Measurements from ENCODE around the gene RASGEF1C.

RASGEF1C gene

DNA sequence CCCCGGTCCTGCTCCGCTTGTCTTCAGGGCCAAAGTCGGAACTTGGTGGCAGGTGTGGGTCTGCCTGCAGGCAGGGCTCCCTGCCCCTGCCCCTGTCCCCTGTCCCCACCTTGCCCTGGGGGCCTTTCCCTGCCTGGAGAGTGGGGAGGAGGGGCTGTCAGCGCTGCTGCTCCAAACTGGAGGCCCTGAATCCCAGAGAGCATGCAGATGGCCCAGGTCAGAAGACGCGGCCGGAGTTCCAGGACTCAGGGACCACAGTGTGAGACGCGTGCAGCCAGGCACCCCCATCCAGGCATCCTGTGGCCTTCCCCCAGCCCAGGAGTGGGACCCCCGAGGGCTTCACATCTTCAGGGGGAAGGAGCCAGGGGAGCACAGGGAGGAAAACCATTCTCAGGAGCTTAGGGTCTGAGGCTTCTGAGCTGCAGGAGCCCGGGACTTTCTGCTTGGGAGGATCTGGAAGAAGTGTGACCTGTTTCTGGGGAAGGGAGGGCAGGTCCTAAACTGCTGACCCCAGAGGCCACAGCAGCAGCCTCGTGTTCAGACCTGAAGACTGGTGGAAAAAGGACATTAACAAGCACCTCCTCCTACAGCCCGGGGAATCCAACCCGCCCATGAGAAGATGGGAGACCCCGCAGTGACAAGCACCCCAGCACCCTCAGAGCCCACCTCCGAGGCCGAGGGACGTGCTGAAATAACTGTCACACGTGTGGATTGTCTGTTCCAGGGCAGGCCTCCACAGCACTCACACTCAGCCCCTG, 38.0 kb downstream of the RASGEF1C start:
- DNase-seq, result peak in 2 of 42 donors; percentile 42 to 43
- intact Hi-C loops (cut with DNase I), result loop anchor here (10.0 kb wide), 1 partner anchor 46 kb away; no protein-coding TSS in a partner anchor

DNA sequence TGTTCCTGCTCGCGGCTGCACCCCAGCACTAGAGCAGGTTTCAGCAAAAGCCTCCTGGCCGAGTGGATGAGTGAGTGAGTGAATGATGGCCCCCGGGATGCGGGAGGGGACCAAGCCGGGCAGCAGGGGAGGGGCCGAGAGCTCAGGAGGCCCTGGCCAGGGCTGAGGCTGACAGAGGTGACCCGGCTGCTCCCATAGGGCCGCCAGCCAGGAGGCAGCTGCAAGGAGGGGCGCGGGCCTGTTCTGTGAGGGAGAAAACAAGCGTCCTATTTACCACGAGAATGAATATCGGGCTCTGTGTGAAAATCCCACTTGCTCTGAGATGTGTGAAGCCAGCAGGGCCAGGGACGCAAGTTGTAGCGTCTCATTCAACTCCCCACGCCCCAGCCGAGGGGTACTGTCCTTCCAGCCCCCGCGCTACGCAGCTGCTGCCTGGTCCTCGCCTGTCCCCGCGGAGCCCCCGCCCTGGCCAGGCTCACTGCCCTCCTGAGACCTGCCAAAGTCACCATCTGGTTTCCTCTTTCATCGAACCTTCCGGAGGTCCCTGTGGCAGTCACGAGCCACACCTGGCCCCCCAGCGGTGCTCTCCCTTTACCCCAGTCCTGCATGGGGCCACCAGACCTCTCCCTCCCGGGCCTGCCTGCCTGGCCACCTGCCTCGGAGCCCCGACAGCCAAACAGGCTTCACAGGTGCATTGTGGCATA, 38.8 kb downstream of the RASGEF1C start:
- intact Hi-C loops (cut with DNase I), result loop anchor here (10.0 kb wide), 1 partner anchor 45 kb away; no protein-coding TSS in a partner anchor
- peak; percentile 75 to 94 (median 88) for DNase-seq

DNA sequence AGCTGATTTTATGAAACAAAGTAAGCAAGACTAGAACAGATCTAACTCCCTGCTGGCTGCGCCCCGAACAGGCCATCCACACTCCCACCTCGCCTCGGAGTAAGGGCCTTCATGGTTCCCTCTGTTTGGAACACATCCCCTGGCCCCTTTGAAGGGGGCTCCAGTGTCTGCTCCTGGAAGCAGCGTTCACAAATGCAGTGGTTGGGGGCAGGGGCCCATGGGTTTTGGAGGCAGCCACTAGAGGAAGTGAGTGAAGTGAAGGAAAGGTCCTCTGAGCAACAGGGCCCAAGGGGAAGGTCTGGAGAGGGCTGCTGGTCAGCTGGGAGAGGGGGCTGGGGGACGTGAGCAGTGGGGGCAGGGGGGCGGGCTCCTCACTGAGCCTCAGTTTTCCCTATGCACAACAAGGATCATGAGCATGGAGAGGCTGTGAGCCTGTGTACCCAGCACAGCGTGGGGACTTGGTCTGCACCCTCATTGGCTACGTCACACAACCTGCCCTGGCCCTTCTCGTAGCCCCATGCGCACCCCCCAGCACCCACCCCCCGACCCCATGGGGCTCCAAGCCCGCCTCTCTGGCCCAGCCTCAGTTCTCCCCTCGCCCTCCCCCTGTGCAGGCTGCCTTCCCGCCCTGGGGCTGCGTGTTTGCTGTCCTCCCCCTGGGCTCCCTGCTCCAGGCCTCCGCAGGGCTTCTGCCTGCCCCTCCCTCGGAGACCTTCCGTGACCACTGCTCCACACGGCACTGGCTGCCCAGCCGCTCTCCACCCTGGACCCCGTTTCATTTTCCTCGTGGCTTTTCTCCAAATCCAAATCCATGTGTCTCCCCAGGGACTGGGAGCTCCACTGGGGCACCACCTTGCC, 39.5 kb downstream of the RASGEF1C start:
- intact Hi-C loops (cut with DNase I), result loop anchor here (10.0 kb wide), 1 partner anchor 45 kb away; no protein-coding TSS in a partner anchor
- peak in 2 of 42 donors; percentile 28 to 42 for DNase-seq

DNA sequence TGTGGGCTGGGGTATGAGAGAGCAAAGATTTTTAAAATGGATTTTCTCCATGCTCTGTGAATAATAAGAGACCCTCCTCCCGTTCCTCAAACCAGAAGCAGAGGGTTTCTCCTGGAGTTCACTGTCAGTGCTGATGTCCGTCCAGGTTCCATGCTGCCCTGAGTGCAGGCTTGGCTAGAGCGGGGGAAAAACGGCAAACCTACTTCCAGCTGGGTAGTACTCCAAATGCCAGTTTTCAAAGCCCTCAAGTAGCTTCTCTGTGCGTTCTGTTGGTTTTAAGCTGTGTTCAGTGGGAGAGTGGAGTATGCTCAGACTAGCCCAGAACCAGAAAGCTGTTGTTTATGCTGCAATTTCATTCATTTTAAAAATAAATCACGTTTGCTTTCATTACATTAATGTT, 40.3 kb downstream of the RASGEF1C start:
- no peak for DNase-seq
- intact Hi-C loops (cut with DNase I), result no loop called here

DNA sequence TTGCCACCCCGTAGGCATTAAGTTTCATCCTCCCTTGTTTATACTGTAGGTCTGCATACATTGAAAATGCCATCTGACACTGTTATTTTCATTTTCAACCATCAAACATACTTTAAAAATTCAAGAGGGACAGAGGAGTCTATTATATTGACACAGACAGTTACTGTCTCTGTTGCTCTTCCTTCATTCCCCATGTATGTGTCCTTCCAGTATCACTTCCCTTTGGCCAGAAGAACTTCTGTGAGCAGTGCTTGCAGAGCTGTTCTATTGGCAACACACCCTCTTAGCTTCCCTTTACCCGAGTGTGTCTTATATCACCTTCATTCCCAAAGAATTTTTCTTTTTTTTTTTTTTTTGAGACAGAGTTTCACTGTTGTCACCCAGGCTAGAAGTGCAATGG, 42.8 kb downstream of the RASGEF1C start:
- DNase-seq, result no peak
- intact Hi-C loops (cut with DNase I), result no loop called here

DNA sequence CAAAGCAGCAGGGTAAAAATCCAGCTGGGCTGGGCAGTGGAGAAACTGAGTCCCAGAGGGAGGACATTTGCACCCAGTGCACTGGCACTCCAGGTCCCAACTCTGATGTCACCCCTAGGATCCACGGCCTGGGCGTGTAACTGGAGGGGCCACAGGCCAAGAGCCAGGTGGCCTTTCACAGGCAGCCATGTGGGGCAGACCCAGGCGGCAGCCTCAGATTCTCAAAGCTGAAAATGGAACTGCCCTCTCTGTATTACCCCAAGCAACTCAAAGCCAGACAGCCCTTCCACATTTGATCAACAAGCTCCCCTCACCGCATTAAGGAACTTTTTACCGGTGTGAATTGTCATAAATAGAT, 46.7 kb downstream of the RASGEF1C start:
- DNase-seq, result no peak
- intact Hi-C loops (cut with DNase I), result no loop called here

DNA sequence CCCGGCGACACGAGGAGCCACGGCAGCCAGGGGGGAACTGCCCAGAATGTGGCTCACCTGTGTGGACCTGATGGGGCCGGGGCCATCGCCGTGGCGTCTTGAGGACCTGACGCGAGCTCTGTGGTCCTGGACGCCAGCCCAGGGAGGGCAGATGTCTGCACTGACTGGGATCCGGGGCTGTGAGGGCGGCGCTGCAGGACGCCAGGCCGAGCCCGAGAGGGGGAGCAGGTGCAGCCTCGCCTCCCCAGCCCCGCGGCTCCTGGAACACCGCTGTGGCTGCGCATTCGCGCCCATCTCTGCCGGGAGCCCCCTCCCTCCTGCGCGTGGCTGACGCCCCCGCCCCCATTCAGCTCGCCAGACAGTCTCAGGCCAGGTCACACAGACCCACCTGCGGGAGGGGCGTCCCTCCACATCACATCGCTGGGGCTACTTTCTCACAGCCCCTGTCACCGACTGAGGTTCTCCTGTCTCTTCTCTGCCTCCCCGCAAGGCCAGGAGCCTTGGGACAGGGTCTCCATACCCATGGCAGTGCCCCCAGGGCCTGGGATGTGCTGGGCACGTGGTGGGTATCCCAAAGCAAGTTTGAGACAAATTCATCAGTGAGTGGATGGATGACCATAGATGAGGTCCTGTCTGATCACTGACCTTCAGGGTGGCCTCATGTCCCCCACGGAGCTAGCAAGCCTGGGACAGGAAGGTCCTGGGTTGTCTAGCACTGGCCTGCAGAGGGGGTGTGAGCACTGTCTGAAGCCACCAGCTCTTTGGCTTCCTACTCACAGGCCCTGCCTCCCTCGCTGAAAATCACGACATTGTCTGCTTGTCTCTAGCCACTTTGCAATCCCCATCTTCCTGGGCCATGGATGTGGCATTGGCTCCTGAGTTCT, 47.3 kb downstream of the RASGEF1C start:
- peak in 39 of 42 donors; percentile 47 to 86 (median 69) for DNase-seq
- intact Hi-C loops (cut with DNase I), result no loop called here

DNA sequence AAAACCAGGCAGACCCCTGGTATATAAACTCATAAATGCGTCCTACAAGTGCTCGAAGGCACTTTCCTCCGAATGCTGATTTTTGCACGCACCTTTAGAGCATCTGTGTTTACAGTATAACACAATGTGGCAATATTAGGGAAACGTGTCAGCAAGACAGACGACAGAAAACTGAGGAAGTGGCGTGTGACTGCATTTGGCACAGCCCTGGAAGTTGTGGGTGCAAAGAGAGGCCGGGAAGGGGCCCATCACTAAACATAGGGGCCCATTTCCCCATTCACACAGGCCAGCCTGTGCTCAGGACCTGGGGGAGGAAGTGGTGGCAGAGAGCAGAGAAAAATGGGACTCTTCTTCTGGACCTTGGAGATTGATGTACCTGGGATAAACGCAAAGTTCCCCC, 48.2 kb downstream of the RASGEF1C start:
- intact Hi-C loops (cut with DNase I), result no loop called here
- DNase-seq, result peak in 6 of 42 donors; percentile 33 to 52 (median 42)

DNA sequence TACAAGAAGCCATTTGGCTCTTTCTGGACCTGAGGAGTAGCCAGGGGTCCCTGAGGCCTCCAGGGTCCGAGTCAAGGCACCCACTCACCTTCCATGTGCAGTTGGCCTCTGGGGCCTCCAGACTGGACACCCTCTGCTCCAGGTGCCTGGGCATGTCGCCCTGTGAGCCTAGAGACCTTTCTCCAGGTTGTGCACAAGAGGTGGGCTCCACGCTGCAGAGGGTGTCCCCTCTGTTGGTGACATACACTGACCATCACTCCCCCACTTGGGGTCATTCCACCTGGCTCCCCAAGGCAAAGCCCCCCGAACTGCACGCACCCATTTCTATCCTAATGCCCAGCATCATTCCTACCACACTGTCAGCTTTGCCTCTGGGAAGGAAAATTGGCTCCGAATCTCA, 48.8 kb downstream of the RASGEF1C start:
- DNase-seq, result peak in 2 of 42 donors; percentile 5 to 23

DNA sequence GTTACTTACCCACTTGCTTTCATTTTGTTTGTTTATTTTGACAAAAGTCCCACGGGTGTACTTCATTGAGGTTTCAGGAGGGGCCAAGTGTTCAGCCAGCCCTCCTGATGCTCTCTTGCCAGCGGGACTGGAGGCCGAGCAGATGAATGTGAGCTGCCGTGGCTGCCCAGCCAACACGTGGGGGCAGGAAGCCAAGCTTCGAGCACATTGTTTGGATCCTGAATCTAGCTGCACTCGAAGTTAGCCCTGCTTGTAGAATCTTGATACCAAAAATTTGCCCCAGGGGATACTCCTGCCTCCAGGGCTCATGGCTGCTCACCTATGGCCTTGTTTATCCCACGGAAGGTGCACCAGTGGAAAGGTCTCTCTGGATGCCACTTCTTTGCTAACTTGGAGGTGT, 49.3 kb downstream of the RASGEF1C start:
- peak in 3 of 42 donors; percentile 9 to 41 (median 35) for DNase-seq
- intact Hi-C loops (cut with DNase I), result no loop called here

More for the DNA sequence above, 48.8 kb downstream of the RASGEF1C start:
- intact Hi-C loops (cut with DNase I), result no loop called here

DNA sequence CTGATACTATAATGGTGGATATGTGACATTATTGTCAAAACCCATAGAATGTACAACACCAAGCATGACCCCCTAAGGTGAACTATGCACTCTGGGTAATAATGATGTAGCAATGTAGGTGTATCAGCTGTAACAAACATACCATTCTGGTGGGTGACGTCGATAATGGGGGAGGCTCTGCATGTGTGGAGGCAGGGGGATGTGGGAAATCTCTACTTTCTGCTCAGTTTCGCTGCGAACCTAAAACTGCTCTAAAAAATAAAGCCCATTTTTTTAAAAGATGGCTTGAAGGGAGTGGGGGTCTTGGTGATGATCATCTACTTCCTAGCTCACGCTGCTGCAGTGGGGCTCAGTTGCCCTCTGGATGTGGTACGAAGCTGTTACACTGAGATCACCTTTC, 51.1 kb downstream of the RASGEF1C start:
- peak in 1 of 42 donors; percentile 19 for DNase-seq
- intact Hi-C loops (cut with DNase I), result no loop called here

DNA sequence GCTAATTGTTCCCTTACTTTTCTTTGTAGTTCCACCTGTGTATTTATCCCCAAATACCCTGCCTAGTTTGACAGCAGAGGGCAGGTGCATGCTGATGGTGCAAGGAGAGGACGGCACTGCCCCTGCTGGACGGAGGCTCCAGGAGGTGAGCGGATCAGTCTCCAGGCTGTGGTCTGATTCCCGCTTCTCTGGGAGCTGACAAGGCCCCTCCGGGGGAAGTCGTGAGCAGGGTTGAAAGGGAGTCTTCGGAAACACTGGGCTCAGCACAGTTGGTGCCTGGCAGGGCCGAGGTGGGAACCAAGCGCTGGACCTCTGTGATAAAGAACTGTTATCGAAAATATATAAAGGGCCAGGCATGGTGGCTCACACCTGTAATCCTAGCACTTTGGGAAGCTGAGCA, 52.9 kb downstream of the RASGEF1C start:
- DNase-seq, result peak in 9 of 42 donors; percentile 3 to 36 (median 7)
- intact Hi-C loops (cut with DNase I), result no loop called here

DNA sequence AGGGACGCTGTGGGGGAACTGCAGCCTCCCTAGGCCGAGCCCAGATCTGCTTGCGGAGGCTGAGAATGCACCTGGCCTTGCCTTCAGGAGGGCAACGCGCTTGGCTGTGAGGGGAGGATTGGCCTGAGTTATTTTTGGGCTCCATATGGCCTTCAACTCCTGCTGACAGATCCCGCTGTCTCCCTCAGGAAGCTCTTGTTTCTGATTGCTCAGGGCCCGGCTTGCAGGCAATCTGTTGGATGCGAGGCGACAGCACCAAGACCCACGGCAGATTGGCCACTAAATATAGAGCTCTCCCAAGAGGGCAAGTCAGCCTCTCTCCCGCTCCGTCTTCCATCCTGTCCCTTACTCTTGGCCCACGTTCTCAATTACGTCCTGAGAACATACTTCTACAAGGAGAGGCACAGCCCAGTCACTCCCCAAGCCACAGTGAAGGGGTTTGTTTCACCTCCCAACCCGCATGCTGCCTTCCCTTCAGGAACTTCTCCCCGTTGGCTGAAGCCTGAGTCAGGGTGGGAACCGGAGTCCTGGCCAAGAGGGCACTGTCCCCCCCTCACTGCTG, 53.6 kb downstream of the RASGEF1C start:
- DNase-seq, result peak in 15 of 42 donors; percentile 3 to 37 (median 9)
- intact Hi-C loops (cut with DNase I), result no loop called here

DNA sequence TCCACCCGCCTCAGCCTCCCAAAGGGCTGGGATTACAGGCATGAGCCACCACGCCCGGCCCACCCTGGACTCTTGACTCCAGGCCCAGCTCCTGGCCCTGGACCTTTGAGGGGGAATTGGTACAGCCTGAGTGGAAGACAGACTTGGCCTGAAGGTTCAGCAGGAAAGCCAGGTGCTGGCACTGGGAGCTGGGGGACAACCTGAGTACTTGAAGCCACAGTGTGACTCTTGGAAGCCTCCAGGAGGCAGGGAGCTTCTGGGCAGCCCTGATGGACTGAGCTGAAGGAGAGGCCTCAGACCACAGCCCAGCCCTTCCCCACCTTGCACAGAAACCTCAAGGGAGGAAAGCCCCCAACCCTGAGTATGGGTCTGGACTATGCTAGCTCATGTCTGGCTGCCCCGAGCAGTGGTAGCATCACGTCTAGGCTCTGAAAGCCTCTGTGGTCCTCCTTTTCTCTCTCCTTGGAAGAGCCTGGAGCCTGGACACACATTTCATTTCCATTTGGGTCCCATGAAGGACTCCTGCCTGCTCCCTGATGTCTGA, 54.1 kb downstream of the RASGEF1C start:
- intact Hi-C loops (cut with DNase I), result no loop called here
- peak in 8 of 42 donors; percentile 4 to 32 (median 10) for DNase-seq

DNA sequence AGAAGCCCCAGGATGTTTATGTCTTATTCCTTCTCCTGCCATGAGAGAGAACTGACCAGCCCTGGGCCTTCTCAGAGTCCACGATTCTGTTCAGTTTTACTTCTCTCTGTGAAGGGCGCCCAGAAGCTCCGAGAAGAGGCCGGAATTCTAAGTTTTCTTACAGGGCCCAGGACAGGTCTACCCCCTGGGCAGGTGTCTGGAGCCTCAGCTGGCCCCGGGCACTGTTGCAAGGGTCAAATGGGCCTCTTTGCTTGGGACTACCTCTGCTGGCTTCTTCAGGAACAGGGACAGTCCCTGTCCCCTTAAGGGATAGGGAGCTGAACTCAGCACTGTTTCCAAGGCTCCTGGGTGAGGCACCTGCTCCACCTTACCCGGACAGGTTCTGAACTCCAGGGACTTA, 55.0 kb downstream of the RASGEF1C start:
- intact Hi-C loops (cut with DNase I), result no loop called here
- peak in 2 of 42 donors; percentile 5 to 17 for DNase-seq

DNA sequence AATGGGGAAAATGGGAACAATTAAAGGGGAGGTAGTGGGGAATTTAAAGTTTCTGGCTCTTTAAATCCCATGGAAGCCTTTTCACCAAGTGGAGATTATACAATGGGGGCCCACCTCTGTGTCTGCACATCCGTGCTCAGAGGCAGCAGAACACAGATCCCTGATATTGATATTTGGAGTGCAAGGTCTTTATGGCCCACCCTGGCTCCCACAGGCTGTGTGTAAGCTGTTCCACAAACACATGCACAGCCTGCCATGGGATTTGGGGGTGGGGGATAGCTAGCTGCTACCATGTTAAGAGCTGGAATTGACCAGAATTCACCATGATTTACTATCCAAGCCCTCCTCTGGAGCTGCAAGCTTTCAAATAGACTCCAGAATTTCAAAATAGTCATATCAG, 55.9 kb downstream of the RASGEF1C start:
- intact Hi-C loops (cut with DNase I), result no loop called here
- peak in 2 of 42 donors; percentile 6 to 26 for DNase-seq

DNA sequence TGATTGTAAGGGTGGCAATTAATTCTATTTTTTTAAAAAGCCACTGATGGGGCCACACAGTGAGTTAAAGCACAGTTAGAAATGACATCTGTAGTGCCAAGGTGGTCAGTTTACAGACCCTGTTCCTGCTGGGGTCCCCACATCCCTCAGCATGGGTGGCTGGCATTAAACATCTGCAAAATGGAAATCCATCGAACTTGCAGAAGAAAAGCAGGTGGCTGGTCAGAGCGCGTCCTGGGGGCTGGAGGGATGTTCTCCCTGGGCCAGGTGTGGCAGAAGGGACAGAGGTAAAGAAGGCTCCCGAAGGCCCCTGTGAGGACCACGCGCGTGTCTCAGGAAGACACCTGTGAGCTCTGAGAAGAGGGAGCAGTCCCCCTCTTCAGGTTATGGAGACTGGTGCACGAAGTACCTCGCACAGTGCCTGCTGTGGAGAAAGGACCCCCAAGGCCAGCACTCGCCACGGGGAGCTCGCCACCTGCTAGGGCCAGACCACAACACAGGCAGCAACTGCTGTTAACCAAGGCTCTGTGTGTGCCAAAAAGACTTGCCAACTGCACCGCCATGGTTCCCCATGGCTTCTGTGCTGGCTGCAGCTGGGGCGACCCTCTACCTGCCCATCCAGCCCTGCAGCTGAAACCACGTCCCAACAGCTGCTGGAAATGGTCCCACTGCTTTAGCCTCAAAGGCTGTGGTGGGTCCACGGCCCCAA, 65.2 kb downstream of the RASGEF1C start:
- DNase-seq, result peak in 8 of 42 donors; percentile 3 to 31 (median 12)
- intact Hi-C loops (cut with DNase I), result no loop called here

Measured in head of caudate nucleus (tissue), 42 donors.